ENCODE results near the gene UBE2R2.

DNA sequence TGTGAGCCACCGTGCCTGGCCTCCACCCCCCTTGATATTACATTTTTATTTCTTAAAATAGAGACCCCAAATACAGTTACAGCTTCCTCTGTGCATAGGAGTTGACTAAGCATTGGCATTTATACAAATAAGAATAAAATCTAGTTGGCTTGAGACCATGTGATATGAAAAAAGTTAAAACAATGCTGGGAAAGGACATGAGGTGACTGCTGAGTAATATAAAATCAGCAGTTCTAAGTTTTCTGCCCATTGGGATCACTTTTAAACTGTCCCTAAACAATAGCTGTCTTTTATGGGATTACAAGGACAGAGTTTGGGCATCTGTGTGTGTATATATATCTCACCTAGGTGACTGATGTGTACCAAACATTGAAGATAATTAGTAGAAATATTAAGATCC, 96.6 kb downstream of the UBE2R2 start:
- TF ChIP-seq POLR2AphosphoS5 (IDR thresholded peaks at IDR 0.05; ENCODE audit: insufficient read depth, low read depth, low read length) (no peak), POLR2A (IDR thresholded peaks at IDR 0.05; ENCODE audit: low read depth, low read length) (no peak), EZH2 (IDR thresholded peaks at IDR 0.05; ENCODE audit: borderline replicate concordance, low read depth, low read length, severe bottlenecking) (no peak), JUN (IDR thresholded peaks at IDR 0.05; ENCODE audit: borderline replicate concordance, insufficient read depth, insufficient read length, low read depth) (no peak), GATA2 (IDR thresholded peaks at IDR 0.05; ENCODE audit: insufficient read depth, insufficient read length, low read depth, low read length) (no peak)
- TF ChIP-seq, protein P1, sequence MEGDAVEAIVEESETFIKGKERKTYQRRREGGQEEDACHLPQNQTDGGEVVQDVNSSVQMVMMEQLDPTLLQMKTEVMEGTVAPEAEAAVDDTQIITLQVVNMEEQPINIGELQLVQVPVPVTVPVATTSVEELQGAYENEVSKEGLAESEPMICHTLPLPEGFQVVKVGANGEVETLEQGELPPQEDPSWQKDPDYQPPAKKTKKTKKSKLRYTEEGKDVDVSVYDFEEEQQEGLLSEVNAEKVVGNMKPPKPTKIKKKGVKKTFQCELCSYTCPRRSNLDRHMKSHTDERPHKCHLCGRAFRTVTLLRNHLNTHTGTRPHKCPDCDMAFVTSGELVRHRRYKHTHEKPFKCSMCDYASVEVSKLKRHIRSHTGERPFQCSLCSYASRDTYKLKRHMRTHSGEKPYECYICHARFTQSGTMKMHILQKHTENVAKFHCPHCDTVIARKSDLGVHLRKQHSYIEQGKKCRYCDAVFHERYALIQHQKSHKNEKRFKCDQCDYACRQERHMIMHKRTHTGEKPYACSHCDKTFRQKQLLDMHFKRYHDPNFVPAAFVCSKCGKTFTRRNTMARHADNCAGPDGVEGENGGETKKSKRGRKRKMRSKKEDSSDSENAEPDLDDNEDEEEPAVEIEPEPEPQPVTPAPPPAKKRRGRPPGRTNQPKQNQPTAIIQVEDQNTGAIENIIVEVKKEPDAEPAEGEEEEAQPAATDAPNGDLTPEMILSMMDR (IDR thresholded peaks at IDR 0.05; ENCODE audit: extremely low read depth in 1 of 2, insufficient read depth in 1 of 2, low read depth in 1 of 2, low read length in 2 of 2): no peak
- TF ChIP-seq, protein P2, sequence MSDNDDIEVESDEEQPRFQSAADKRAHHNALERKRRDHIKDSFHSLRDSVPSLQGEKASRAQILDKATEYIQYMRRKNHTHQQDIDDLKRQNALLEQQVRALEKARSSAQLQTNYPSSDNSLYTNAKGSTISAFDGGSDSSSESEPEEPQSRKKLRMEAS (IDR thresholded peaks at IDR 0.05; ENCODE audit: insufficient read depth, insufficient read length): no peak
